BJ (cell line): ENCODE data around the gene SDF4. TPM values are rescaled to one million over a fixed set of nuclear protein-coding genes. Genes with fewer than 3 reads are reported as not detected.

ENCODE experiments used
- CTCF ChIA-PET: fragments of 350-600 bp; formaldehyde crosslinking; extraction: SDS; loops from one replicate; lab custom pipeline; 2021; ENCODE audit warnings: antibody characterized with exemption, inconsistent platforms; lab: Yijun Ruan, JAX
- POLR2A ChIA-PET: fragments of 300-600 bp; sonication (Branson Sonifier 250); formaldehyde crosslinking; extraction: SDS; loops from one replicate; lab custom pipeline; 2021; ENCODE audit warnings: antibody characterized with exemption; lab: Charles Lee
- DNase-seq: peaks from one replicate; pipeline ENCODE4 v3.0.0-alpha.2; 2011; ENCODE audit warnings: low read depth
- H3K27me3 ChIP-seq: 2 replicates; pipeline ENCODE4 v1.6.0; 2011; ENCODE audit warnings: low read length; ENCODE audit not compliant: control insufficient read depth, insufficient read depth
- H3K36me3 ChIP-seq: 2 replicates; pipeline ENCODE4 v1.5.1; 2011; ENCODE audit warnings: low read length; ENCODE audit not compliant: control insufficient read depth, insufficient read depth
- H3K4me3 ChIP-seq: 2 replicates; pipeline ENCODE4 v1.5.1; 2011; ENCODE audit warnings: low read depth, mild to moderate bottlenecking, control low read depth, low read length
- CTCF ChIP-seq: IDR thresholded peaks from 2 replicates; pipeline ENCODE4 v1.5.1; 2011; ENCODE audit warnings: low read depth, mild to moderate bottlenecking, control low read depth, inconsistent platforms, low read length, moderate library complexity; ENCODE audit not compliant: insufficient read depth
- polyA plus RNA-seq: library from polyadenylated mRNA; depleted of rRNA; stranded (reverse); fragments of >200 nt; gene quantifications from 2 replicates; pipeline ENCODE4 v1.2.3, GENCODE V29; 2011

SDF4 gene
- polyA plus RNA-seq, 1 experiment: 188 TPM

GRCh38 chr1:1222575-1223225 is 9.1 kb downstream of the SDF4 start:
- no peak for DNase-seq
- POLR2A ChIA-PET: no interaction called here
- no peak for TF ChIP-seq CTCF
- CTCF ChIA-PET: no interaction called here
- H3K4me3 ChIP-seq: no peak overlapping the region
- no peaks in the 10 kb centered on the region for H3K27me3 ChIP-seq
- H3K36me3 ChIP-seq: peaks cover 50% of the 10 kb centered on the region

GRCh38 chr1:1221887-1222574 is 9.8 kb downstream of the SDF4 start:
- no peak for DNase-seq
- H3K36me3 ChIP-seq: peaks cover 47% of the 10 kb centered on the region
- no peak for TF ChIP-seq CTCF
- CTCF ChIA-PET: no interaction called here
- no peaks in the 10 kb centered on the region for H3K27me3 ChIP-seq
- H3K4me3 ChIP-seq: no peak overlapping the region
- POLR2A ChIA-PET: no interaction called here

- ChIA-PET POLR2A (no interaction called here), CTCF (interaction anchor here (1.2 kb wide), 1 partner anchor 10 kb away, joined by 3 read pairs; no protein-coding TSS in a partner anchor)
- Histone ChIP-seq H3K4me3 (no peak overlapping the region), H3K27me3 (no peaks in the 10 kb centered on the region), H3K36me3 (peaks cover 41% of the 10 kb centered on the region)
- no peak for DNase-seq
- TF ChIP-seq CTCF: no peak
These were observed 11.6 kb downstream of the SDF4 start for GRCh38 chr1:1220197-1220596.

GRCh38 chr1:1219341-1219740 is 12.5 kb downstream of the SDF4 start:
- TF ChIP-seq CTCF: no peak
- CTCF ChIA-PET: interaction anchor here (1.2 kb wide), 1 partner anchor 9 kb away, joined by 3 read pairs; no protein-coding TSS in a partner anchor
- peaks cover 36% of the 10 kb centered on the region for H3K36me3 ChIP-seq
- DNase-seq: no peak
- no peak overlapping the region for H3K4me3 ChIP-seq
- POLR2A ChIA-PET: no interaction called here
- H3K27me3 ChIP-seq: no peaks in the 10 kb centered on the region

GRCh38 chr1:1218524-1219200 is 13.1 kb downstream of the SDF4 start:
- DNase-seq: no peak
- ChIA-PET CTCF (interaction anchor here (1.0 kb wide), 1 partner anchor 96 kb away, joined by 4 read pairs; no protein-coding TSS in a partner anchor), POLR2A (no interaction called here)
- H3K4me3 ChIP-seq: no peak overlapping the region
- peaks cover 36% of the 10 kb centered on the region for H3K36me3 ChIP-seq
- H3K27me3 ChIP-seq: no peaks in the 10 kb centered on the region
- TF ChIP-seq CTCF: no peak
